Dermis lymphatic vessel endothelial cell (primary cell): Measurements from ENCODE around the gene UBE2D2. TPM values are rescaled to one million over a fixed set of nuclear protein-coding genes. Genes with fewer than 3 reads are reported as not detected.

Source experiments
- total RNA-seq: library from RNA; depleted of rRNA; stranded (reverse); fragments of >200 nt; gene quantifications from 2 replicates; pipeline ENCODE4 v1.2.1, GENCODE V29; 2014

Gene UBE2D2
- total RNA-seq: 54.3 and 55.1 TPM in 2 replicates

DNA sequence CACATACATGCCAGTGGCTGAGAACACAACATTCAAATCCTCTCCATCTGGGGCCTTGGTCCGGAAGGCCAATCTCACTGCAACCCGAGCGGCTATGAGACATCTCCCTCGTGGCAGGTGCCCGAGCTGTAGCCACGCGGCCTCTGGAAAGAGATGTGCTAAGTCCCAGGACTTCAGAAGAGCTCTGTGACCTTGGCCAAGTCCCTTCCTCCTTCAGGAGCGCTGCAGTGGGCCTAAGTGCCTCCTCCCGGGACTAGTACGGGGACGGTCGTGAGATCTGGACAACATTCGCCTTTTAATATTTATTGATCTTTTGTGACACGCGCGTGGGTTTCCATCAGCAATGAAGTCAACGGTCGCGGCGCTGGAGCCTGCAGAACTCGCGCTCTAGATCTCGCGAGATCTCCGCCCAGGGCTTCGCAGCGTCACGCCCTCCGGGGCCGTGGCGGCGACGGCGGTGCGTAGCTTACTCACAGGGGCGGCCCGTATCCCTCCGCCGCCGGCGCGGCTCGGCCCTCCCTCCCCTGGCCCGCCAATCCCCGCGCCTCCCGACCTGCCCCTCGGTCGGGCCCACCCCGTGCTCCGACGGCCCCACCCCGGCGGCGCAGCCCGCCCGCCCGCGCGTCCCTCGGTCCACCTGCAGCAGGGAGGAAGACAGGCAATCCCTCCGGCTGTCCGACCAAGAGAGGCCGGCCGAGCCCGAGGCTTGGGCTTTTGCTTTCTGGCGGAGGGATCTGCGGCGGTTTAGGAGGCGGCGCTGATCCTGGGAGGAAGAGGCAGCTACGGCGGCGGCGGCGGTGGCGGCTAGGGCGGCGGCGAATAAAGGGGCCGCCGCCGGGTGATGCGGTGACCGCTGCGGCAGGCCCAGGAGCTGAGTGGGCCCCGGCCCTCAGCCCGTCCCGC is at the start of gene UBE2D2:
Gene UBE2D2, plus strand, starts transcription at position 588 of the 903 bp plus-strand sequence. CDS start 453 bp downstream, outside the sequence.

DNA sequence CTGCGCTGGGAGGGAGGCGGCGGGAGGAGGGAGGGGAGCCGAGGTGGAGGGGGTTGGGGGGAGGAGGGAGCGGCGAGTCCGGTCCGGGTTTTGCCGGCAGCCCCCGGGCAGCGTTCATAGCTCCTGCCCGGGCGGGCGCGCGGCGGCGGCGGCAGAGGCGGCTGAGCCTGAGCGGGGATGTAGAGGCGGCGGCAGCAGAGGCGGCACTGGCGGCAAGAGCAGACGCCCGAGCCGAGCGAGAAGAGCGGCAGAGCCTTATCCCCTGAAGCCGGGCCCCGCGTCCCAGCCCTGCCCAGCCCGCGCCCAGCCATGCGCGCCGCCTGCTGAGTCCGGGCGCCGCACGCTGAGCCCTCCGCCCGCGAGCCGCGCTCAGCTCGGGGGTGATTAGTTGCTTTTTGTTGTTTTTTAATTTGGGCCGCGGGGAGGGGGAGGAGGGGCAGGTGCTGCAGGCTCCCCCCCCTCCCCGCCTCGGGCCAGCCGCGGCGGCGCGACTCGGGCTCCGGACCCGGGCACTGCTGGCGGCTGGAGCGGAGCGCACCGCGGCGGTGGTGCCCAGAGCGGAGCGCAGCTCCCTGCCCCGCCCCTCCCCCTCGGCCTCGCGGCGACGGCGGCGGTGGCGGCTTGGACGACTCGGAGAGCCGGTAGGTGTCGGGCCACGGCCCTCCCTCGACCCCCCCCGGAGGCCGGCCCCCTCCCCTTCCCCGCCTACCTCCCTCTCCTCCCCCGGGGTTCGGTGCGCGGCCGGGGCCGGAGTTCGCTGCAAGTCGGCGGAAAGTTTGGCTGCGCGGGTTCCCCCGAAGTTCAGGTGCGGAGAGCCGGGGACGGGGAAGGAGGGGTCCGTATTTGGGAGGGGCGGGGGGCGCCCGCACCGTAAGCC is 87.3 kb downstream of the UBE2D2 start, which contains the start of gene CXXC5:
Gene CXXC5, plus strand, starts transcription at position 145 of the 877 bp plus-strand sequence. CDS start 32,175 bp downstream, outside the sequence.

Other genes starting within 250 kb of the UBE2D2 start
- gene PAIP2, start 219.5 kb upstream of the UBE2D2 start, total RNA-seq: 109 and 120 TPM in 2 replicates
- not detected in 2 replicates for gene SLC23A1, start 178.0 kb upstream of the UBE2D2 start, total RNA-seq
- 0.22 and 0.26 TPM in 2 replicates for gene MZB1, start 171.4 kb upstream of the UBE2D2 start, total RNA-seq
- gene PROB1, start 166.2 kb upstream of the UBE2D2 start, total RNA-seq: 3.7 and 4.1 TPM in 2 replicates
- gene SPATA24, start 157.2 kb upstream of the UBE2D2 start, total RNA-seq: 9.5 and 12.7 TPM in 2 replicates
- 7.3 and 7.8 TPM in 2 replicates for gene DNAJC18, start 121.8 kb upstream of the UBE2D2 start, total RNA-seq
- 372 and 475 TPM in 2 replicates for gene ECSCR, start 98.6 kb upstream of the UBE2D2 start, total RNA-seq
- gene SMIM33, start 90.3 kb upstream of the UBE2D2 start, total RNA-seq: not detected in 2 replicates
- gene STING1, start 78.6 kb upstream of the UBE2D2 start, total RNA-seq: 33.7 and 42.6 TPM in 2 replicates
- 31.1 and 72.9 TPM in 2 replicates for gene CXXC5, start 87.0 kb downstream of the UBE2D2 start, total RNA-seq
- gene PSD2, start 234.5 kb downstream of the UBE2D2 start, total RNA-seq: under 0.01 and 0.09 TPM in 2 replicates